PC-3 (cell line): Measurements from ENCODE around the gene PLAAT3. TPM values are rescaled to one million over a fixed set of nuclear protein-coding genes. Genes with fewer than 3 reads are reported as not detected.
"Not testable (repeated sequence)": the region's sequence is repeated elsewhere in the genome, so short reads cannot be mapped to it uniquely, and the experiment has no call there.

Experiments used
- ATAC-seq: fragments of 200-7000 bp; cut with Tn5 transposase; 2 replicates; pipeline ENCODE4 v1.9.1; 2020; ENCODE audit warnings: mild to moderate bottlenecking, moderate library complexity
- BruUV-seq: library from RNA; stranded (reverse); fragments of 400-500 nt; replicated peaks from 2 replicates; lab custom pipeline; 2021; lab: Mats Ljungman, UMichigan
- CTCF ChIA-PET: fragments of 300-600 bp; sonication (Branson Sonifier 250); formaldehyde crosslinking; loops from one replicate; lab custom pipeline; 2022; ENCODE audit warnings: antibody characterized with exemption; lab: Charles Lee
- POLR2A ChIA-PET: fragments of 300-600 bp; sonication (Branson Sonifier 250); formaldehyde crosslinking; loops from one replicate; lab custom pipeline; 2022; ENCODE audit warnings: antibody characterized with exemption; ENCODE audit not compliant: unreplicated experiment; lab: Charles Lee
- DNase-seq: peaks from one replicate; pipeline ENCODE4 v3.0.0-alpha.2; 2015
- H2AFZ ChIP-seq: fragments of 300-600 bp; sonication (generic); 2 replicates; pipeline ENCODE4 v1.6.0; 2016; ENCODE audit warnings: antibody characterized with exemption, low read length
- H3F3A ChIP-seq: fragments of 300-600 bp; sonication (generic); one replicate; pipeline ENCODE4 v1.6.0; 2017; ENCODE audit warnings: antibody characterized with exemption, low read length, control low read depth, mild to moderate bottlenecking; ENCODE audit not compliant: unreplicated experiment
- H3K27ac ChIP-seq: fragments of 300-600 bp; sonication (generic); 2 replicates; pipeline ENCODE4 v1.5.1; 2016; ENCODE audit warnings: mild to moderate bottlenecking, low read length
- H3K27me3 ChIP-seq: fragments of 300-600 bp; sonication (generic); 2 replicates; pipeline ENCODE4 v1.6.1; 2016; ENCODE audit warnings: low read length, mixed read lengths
- H3K36me3 ChIP-seq: fragments of 300-600 bp; sonication (generic); 2 replicates; pipeline ENCODE4 v1.6.1; 2016; ENCODE audit warnings: low read depth, mixed run types, low read length, mixed read lengths
- H3K4me1 ChIP-seq: fragments of 300-600 bp; sonication (generic); 2 replicates; pipeline ENCODE4 v1.5.1; 2016; ENCODE audit warnings: low read length; ENCODE audit not compliant: insufficient read depth
- H3K4me2 ChIP-seq: fragments of 300-600 bp; sonication (generic); 2 replicates; pipeline ENCODE4 v1.6.0; 2016; ENCODE audit warnings: low read length
- H3K4me3 ChIP-seq: fragments of 300-600 bp; sonication (generic); 2 replicates; pipeline ENCODE4 v1.5.1; 2016; ENCODE audit warnings: mild to moderate bottlenecking, low read length, mixed read lengths
- H3K79me2 ChIP-seq: fragments of 300-600 bp; sonication (generic); 2 replicates; pipeline ENCODE4 v1.6.1; 2017; ENCODE audit warnings: low read length, mixed read lengths
- H3K9ac ChIP-seq: fragments of 300-600 bp; sonication (generic); 2 replicates; pipeline ENCODE4 v1.6.0; 2016; ENCODE audit warnings: mild to moderate bottlenecking, low read length
- H3K9me2 ChIP-seq: fragments of 300-600 bp; sonication (generic); replicated peaks from 2 replicates; pipeline ENCODE4 v1.6.1; 2016; ENCODE audit warnings: mixed run types, low read length, mixed read lengths
- H3K9me3 ChIP-seq: fragments of 300-600 bp; sonication (generic); 2 replicates; pipeline ENCODE4 v1.6.1; 2016; ENCODE audit warnings: low read length, mixed read lengths
- H4K20me1 ChIP-seq: fragments of 300-600 bp; sonication (generic); 2 replicates; pipeline ENCODE4 v1.6.1; 2016; ENCODE audit warnings: low read length, mixed read lengths
- CTCF ChIP-seq: fragments of 300-600 bp; sonication (generic); conservative IDR thresholded peaks from 2 replicates; pipeline ENCODE4 v1.5.1; 2017; ENCODE audit warnings: antibody characterized with exemption, low read depth, mild to moderate bottlenecking, low read length
- EZH2 ChIP-seq: fragments of 300-600 bp; sonication (generic); IDR thresholded peaks from one replicate; pipeline ENCODE4 v1.6.1; 2017; ENCODE audit warnings: antibody characterized with exemption, mild to moderate bottlenecking, low read length; ENCODE audit not compliant: unreplicated experiment
- EZH2phosphoT487 ChIP-seq: fragments of 300-600 bp; sonication (generic); IDR thresholded peaks from 2 replicates; pipeline ENCODE4 v1.6.1; 2018; ENCODE audit warnings: mild to moderate bottlenecking, antibody characterized with exemption, low read length, borderline replicate concordance
- intact Hi-C: fragments of 100-400 bp; cut with micrococcal nuclease; formaldehyde crosslinking; loops from 2 replicates; pipeline ENCODE4 v1.9.0; 2023
- total RNA-seq: library from RNA; depleted of rRNA; stranded (reverse); fragments of >200 nt; gene quantifications from 2 replicates; pipeline ENCODE4 v1.2.3, GENCODE V29; 2014

The PLAAT3 gene
- total RNA-seq, 1 experiment from 2014 or later = 69.0 TPM

GRCh38 chr11:63551091-63551888 is 62.9 kb downstream of the PLAAT3 start:
- POLR2A ChIA-PET = interaction anchor here (0.6 kb wide), 2 partner anchors 9 to 663 kb away, joined by 5 to 13 read pairs; no protein-coding TSS in a partner anchor
- Histone ChIP-seq H3K27me3 (no peaks in the 10 kb centered on the region), H3K4me3 (no peak overlapping the region), H3K27ac (no peak overlapping the region), H3K4me2 (no peak overlapping the region), H3K9ac (no peak overlapping the region), H4K20me1 (no peaks in the 10 kb centered on the region), H3F3A (no peaks in the 10 kb centered on the region), H3K4me1 (peaks cover 17% of the 10 kb centered on the region), H3K79me2 (no peaks in the 10 kb centered on the region), H3K36me3 (no peaks in the 10 kb centered on the region), H2AFZ (no peak overlapping the region), H3K9me2 (no peaks in the 10 kb centered on the region), H3K9me3 (no peaks in the 10 kb centered on the region)
- BruUV-seq = no TSS peak
- intact Hi-C loops = no loop called here
- DNase-seq = no peak
- no peak for ATAC-seq
- CTCF ChIA-PET = no interaction called here
- TF ChIP-seq EZH2phosphoT487 (no peak), EZH2 (no peak), CTCF (no peak)

- H3K27ac ChIP-seq, H3K27me3 ChIP-seq, H3K79me2 ChIP-seq, H3K36me3 ChIP-seq, H3F3A ChIP-seq, H2AFZ ChIP-seq, H3K9me2 ChIP-seq, H3K4me3 ChIP-seq, ATAC-seq, POLR2A ChIA-PET, H3K9me3 ChIP-seq, DNase-seq, H3K9ac ChIP-seq, CTCF ChIA-PET, intact Hi-C loops, H4K20me1 ChIP-seq, H3K4me2 ChIP-seq, BruUV-seq: not testable (repeated sequence)
- H3K4me1 ChIP-seq = peaks cover 17% of the 10 kb centered on the region
Measured at GRCh38 chr11:63550156-63550700, 64.0 kb downstream of the PLAAT3 start.

- no peak overlapping the region for H3K27ac ChIP-seq
- no peak overlapping the region for H3K4me2 ChIP-seq
- H3K4me1 ChIP-seq = peaks cover 17% of the 10 kb centered on the region
- ChIA-PET CTCF (no interaction called here), POLR2A (no interaction called here)
- TF ChIP-seq CTCF (no peak), EZH2 (no peak), EZH2phosphoT487 (no peak)
- H3K79me2 ChIP-seq = no peaks in the 10 kb centered on the region
- ATAC-seq (no peak), DNase-seq (no peak)
- no peaks in the 10 kb centered on the region for H3K9me2 ChIP-seq
- H3K36me3 ChIP-seq = no peaks in the 10 kb centered on the region
- H3K27me3 ChIP-seq = no peaks in the 10 kb centered on the region
- no peaks in the 10 kb centered on the region for H3F3A ChIP-seq
- H2AFZ ChIP-seq = no peak overlapping the region
- no TSS peak for BruUV-seq
- H3K9me3 ChIP-seq = no peaks in the 10 kb centered on the region
- no peaks in the 10 kb centered on the region for H4K20me1 ChIP-seq
- intact Hi-C loops = no loop called here
- H3K4me3 ChIP-seq = no peak overlapping the region
- no peak overlapping the region for H3K9ac ChIP-seq
Measured at GRCh38 chr11:63549411-63549810, 64.8 kb downstream of the PLAAT3 start.
